Activated T-cell treated with anti-CD3 and anti-CD28 coated beads for 1 hour (primary cell): Measurements from ENCODE around the gene SLC25A41.

Experiments used
- DNase-seq: peaks from one replicate; pipeline ENCODE4 v3.0.0-alpha.2; 2020; ENCODE audit warnings: low read depth

The SLC25A41 gene

GRCh38 chr19:6433663-6434062 is at the start of gene SLC25A41:
Gene SLC25A41, minus strand, starts transcription at chr19:6433763. Its CDS starts 70 bp downstream, at chr19:6433693.
- DNase-seq, result no peak

DNA sequence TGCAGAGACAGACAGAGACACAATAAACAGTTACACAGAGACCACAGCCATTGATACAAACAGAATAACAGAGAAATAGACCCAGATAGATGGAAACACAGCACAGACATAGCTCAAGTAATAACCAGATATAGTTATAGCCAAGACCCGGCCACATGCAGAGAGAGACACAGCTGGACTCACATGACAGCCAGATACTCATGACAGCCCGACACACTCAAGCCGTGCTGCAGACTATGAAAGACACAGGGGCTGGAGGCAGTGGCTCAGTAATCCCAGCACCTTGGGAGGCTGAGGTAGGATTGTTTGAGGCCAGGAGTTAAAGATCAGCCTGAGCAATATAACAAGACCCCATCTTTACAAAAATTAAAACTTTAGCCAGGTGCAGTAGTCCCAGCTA is 49.7 kb upstream of the SLC25A41 start:
- no peak for DNase-seq

DNA sequence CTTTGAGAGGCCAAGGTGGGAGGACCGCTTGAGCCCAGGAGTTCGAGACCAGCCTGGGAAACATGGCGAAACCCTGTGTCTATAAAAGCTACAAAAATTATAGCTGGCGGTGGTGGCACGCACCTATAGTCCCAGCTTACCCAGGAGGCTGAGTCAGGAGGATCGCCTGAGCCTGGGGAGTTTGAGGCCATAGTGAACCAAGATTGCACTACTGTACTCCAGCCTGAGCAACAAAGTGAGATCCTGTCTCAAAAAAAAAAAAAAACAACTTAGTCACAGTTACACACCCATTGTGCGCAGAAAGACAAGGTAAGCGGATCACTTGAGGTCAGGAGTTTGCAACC is 48.8 kb upstream of the SLC25A41 start:
- DNase-seq, result no peak

- peak; percentile 63 for DNase-seq
These were observed 48.2 kb upstream of the SLC25A41 start, which contains the start of gene DENND1C for GRCh38 chr19:6481541-6482342. Gene DENND1C, minus strand, starts transcription at chr19:6481787. Its CDS starts 92 bp downstream, at chr19:6481695.

DNA sequence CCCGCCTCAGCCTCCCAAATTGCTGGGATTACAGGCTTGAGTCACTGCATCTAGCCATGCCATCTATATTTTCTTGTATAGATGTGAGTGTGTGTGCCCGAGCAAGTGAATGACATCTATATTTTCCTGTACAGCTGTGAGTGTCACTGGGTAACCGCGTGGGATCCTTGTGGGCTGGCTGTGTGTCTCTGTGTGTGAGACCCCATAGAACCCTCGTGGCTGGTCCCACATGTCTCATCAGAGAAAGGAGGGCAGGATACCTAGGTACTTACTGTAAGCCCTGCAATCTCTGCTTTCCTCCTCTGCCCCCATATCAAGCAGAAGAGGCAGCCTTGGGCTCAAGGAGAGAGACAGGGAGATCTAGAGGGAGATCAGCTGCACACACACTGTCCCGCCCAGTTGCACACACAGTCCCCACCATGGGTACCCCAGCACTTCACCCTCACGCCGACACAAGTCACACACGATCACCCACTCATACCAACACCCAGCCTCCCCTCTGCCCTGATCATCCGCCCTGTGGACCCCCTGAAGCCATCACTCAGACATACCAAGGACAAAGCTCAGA is 47.4 kb upstream of the SLC25A41 start:
- no peak for DNase-seq

- DNase-seq, result no peak
These were observed 46.4 kb upstream of the SLC25A41 start for GRCh38 chr19:6479836-6480398.

DNA sequence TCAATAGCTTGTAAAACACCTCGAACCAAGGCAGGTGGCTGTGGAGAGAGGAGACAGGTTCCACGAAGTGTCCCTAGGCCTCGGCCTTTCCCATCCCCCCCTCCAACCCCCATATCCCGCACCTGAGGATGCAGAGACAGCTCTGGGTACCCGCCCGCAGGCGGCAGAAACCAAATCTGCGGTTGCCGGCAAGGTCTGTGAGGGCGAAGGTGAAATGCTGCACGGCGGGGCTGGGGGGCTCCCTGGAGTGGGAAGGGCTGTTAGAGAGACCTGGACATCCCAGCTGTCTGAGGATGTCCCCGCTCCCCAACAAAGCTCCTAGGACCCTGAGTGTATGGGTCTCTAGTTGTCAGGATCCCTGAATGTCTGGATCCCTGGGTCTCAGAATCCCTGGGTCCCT is 45.3 kb upstream of the SLC25A41 start:
- no peak for DNase-seq

DNA sequence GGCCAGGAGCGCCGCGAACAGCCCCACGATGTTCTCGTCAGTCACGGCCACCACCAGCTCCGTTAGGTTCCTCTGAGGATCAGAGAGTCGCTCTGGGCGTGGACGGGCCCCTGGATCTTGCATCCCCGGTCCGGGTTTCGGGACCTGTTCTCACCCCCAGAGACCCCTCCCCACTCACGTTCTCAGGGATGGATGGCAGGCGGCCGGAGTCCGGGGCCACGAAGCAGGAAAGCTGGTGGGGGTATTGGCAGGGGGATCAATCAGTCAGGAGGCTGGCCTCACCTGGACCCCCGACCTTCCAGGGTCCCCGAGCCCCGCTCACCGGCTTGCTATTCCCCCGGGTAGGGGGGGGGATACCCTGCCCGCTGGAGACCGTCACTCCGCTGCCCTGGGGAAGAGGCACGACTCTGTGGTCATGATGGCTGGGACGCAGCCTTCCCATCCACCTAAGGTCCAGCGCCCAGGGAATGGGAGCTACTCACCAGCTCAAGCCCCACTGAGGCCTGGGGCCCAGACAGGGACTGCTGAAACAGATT is 43.4 kb upstream of the SLC25A41 start:
- no peak for DNase-seq

GRCh38 chr19:6476155-6476895 is 42.8 kb upstream of the SLC25A41 start:
- peak; percentile 51 for DNase-seq

DNA sequence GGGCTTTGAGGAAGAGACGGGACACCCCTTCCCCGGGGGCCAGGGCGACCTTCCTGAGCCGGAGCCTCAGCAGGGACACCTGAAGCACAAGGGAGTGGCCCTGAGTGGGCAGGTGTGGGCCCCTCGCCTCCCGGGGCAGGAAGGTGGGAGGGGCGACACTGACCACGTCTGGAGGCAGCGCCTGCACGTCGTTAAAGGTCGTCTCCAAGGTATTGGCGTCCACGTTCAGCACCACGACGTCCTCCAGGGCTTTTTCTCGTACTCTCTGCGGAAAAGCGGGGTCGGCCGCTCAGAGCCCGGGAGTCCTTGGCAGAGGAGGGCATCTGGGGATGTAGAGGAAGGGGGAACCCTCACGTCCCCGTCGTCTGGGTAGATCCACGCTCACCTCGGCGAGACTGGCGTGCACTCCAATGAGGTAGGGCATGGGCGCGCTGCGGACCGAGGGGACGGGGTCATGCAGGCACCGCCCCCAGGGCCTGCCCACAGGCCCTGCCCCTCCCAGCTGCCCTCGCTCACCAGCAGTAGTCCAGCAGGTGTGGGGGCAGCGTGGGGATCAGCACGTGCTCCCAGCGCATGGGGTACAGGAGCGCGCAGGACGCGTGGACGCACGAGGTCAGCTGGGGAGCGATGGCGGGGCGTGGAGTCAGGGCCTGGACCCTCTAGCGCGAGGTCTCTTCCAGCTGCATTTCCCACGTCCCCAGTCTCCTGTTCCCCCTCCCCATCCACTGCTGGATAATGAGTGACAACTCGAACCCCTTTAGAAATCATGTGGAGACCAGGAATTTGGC is 42.0 kb upstream of the SLC25A41 start:
- no peak for DNase-seq

DNA sequence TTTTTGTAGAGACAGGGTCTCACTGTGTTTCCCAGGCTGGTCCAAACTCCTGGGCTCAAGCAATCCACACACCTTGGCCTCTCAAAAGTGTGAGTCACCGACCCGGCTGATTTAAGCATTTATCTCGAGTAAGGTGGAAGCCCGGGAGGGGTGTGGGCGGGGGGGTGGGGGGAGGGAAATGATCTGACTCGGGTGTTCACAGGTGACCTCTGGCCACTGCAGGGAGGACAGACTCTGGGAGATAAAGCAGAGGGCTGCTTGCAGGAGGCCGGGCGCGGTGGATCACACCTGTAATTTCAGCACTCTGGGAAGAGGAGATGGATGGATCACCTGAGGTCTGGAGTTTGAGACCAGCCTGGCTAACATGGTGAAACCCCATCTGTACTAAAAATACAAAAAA is 40.1 kb upstream of the SLC25A41 start:
- DNase-seq, result no peak

GRCh38 chr19:6472713-6473112 is 39.1 kb upstream of the SLC25A41 start:
- DNase-seq, result no peak

DNA sequence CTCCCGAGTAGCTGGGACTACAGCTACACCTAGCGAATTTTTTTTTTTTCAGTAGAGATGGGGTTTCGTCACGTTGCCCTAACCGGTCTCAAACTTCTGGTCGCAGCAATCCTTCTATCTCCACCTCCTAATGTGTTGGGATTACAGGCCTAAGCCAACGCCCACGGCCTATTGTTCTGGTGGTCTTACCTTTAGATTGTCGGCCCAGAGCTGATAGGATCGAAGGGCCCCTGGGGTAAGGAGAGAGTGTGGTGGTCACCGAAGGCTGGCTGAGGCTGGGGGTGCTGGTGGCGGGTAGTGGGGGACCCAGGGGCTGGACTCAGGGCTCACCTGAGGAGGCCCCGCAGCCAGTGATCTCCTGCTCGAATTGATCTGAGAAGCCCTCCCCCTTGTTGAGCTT is 37.5 kb upstream of the SLC25A41 start:
- no peak for DNase-seq

GRCh38 chr19:6470173-6470572 is 36.6 kb upstream of the SLC25A41 start:
- no peak for DNase-seq

DNA sequence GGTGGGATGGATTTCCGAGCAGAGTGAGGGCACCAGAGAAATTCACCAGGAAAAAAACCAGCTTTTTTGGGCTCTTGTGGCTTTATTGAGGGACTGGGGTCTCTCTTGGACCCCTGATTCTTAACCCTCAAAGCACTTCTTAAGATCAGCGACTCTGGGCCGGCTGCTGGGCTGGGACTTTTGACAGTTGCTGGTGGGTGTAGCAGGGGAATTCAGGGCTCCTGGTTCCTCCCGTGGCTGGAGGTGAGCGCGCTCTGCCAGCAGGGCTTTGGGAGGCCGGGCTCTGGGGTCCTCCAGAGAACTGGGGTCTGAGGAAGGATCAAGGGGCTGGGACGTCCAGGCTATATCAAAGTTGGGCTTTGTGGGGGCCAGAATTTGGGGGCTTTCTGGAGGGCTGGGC is 33.8 kb upstream of the SLC25A41 start:
- DNase-seq, result no peak

DNA sequence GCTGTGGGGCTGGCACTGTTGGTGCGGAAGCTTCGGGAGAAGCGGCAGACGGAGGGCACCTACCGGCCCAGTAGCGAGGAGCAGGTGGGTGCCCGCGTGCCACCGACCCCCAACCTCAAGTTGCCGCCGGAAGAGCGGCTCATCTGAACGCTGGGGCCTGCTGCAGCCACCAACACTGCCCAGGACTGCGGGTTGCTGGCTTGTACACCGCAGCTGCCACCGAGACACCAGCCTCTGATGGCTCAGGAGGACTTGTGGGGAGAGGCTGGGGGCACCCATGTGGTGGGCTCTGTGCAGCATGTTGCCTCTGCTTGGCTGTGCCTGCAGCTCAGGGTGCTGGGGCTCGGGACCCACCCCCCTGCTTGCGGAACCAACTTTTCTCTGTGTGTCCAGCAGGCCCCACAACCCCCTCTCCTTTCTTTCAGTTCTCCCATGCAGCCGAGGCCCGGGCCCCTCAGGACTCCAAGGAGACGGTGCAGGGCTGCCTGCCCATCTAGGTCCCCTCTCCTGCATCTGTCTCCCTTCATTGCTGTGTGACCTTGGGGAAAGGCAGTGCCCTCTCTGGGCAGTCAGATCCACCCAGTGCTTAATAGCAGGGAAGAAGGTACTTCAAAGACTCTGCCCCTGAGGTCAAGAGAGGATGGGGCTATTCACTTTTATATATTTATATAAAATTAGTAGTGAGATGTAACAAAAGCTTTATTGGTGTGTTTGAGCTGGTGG is 33.1 kb upstream of the SLC25A41 start:
- DNase-seq, result no peak

- DNase-seq, result no peak
These were observed 32.1 kb upstream of the SLC25A41 start for GRCh38 chr19:6465663-6466062.

GRCh38 chr19:6465006-6465405 is 31.4 kb upstream of the SLC25A41 start:
- no peak for DNase-seq

GRCh38 chr19:6464070-6464873 is 30.7 kb upstream of the SLC25A41 start, which contains the start of gene CRB3:
Gene CRB3, plus strand, starts transcription at chr19:6464271. Its CDS starts 431 bp downstream, at chr19:6464702.
- DNase-seq, result peak; percentile 48
